ENCODE data around the gene ADAMTS20. TPM values are rescaled to one million over a fixed set of nuclear protein-coding genes. Genes with fewer than 3 reads are reported as not detected.
"Not testable (repeated sequence)": the region's sequence is repeated elsewhere in the genome, so short reads cannot be mapped to it uniquely, and the experiment has no call there.

The ADAMTS20 gene
- total RNA-seq, 6 donors from 2014 or later = not detected

DNA sequence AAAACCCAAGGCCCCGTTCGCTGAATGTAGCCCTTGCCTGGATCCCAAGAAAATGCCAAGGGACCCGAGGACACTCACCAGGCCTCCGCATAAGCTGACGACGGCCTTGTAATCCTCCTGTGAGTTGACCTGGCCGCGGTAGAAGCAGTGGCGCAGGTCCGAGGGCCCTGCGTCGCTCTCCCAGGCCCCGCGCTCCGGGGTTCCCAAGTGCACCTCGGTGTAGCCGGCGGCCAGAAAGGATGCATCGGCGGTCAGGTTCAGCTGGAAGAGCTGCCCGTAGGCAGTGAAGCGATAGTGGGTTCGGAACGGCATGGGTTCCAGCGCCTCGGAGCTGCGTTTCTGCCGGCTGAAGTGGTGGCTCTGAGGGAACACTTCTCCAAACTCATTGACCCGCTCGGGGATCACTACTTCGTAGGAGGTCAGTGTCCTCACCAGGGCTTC lies 1.2 kb downstream of the ADAMTS20 start:
- no peak overlapping the region for H3K4me3 ChIP-seq
- no peak for ATAC-seq (ENCODE audit: low FRiP score in 2 of 2)

DNA sequence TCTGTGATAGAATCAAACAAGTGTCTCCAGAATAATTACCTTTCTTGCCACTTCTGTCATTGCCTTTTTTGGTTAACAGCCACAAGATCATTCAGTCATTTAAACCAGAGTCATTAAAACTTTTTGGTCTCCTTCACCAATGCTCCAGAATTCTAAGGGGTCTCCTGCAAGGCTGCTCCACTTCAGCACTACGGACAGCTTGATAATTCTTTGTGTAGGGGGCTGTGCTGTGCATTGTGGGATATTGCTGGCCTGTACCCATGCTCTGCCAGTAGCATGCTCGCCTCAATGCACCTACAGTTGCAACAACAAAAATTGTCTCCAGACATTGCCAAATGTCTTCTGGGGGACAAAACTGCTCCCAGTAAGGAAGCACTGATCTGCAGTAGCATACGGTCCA lies 7.3 kb downstream of the ADAMTS20 start:
- Histone ChIP-seq H3K27me3 (no peaks in the 10 kb centered on the region), H3K36me3 (no peaks in the 10 kb centered on the region), H3K9me3 (no peaks in the 10 kb centered on the region), H3K4me3 (no peak overlapping the region), H3K27ac (no peak overlapping the region), H3K4me1 (no peaks in the 10 kb centered on the region)
- DNase-seq = no peak
- TF ChIP-seq EP300 (IDR thresholded peaks at IDR 0.05) (no peak), POLR2A (IDR thresholded peaks at IDR 0.05) (no peak), CTCF (IDR thresholded peaks at IDR 0.05) (no peak), POLR2AphosphoS5 (IDR thresholded peaks at IDR 0.05) (no peak)
- WGBS, 2 donors = 82 to 86% methylated on average over 3 of the region's 3 CpGs
- ATAC-seq (ENCODE audit: low FRiP score in 2 of 2) = no peak

More for the DNA sequence above, 1.2 kb downstream of the ADAMTS20 start:
- Histone ChIP-seq H3K27ac (no peak overlapping the region), H3K4me1 (peaks cover 0 to 11% (median 0%) of the 10 kb centered on the region in 4 donors), H3K36me3 (no peaks in the 10 kb centered on the region), H3K27me3 (peaks cover 0 to 14% (median 3%) of the 10 kb centered on the region in 4 donors), H3K9me3 (peaks cover 2 to 6% (median 4%) of the 10 kb centered on the region in 4 donors)
- peak in 1 of 2 donors; percentile 54 for DNase-seq
- WGBS, 2 donors = 12% methylated on average over 25 of the region's 31 CpGs; no CpG with 5 or more reads in 1 of the 2 donors
- no peak for TF ChIP-seq POLR2AphosphoS5 (IDR thresholded peaks at IDR 0.05)

GRCh38 chr12:43540470-43540869 lies 11.5 kb downstream of the ADAMTS20 start:
- Histone ChIP-seq H3K36me3 (no peaks in the 10 kb centered on the region), H3K9me3 (no peaks in the 10 kb centered on the region), H3K4me1 (no peaks in the 10 kb centered on the region), H3K27ac (no peak overlapping the region), H3K27me3 (no peaks in the 10 kb centered on the region), H3K4me3 (no peak overlapping the region)
- TF ChIP-seq CTCF (IDR thresholded peaks at IDR 0.05) (no peak), POLR2A (IDR thresholded peaks at IDR 0.05) (no peak), POLR2AphosphoS5 (IDR thresholded peaks at IDR 0.05) (no peak), EP300 (IDR thresholded peaks at IDR 0.05) (no peak)
- ATAC-seq (ENCODE audit: low FRiP score in 2 of 2) (no peak), DNase-seq (no peak)

DNA sequence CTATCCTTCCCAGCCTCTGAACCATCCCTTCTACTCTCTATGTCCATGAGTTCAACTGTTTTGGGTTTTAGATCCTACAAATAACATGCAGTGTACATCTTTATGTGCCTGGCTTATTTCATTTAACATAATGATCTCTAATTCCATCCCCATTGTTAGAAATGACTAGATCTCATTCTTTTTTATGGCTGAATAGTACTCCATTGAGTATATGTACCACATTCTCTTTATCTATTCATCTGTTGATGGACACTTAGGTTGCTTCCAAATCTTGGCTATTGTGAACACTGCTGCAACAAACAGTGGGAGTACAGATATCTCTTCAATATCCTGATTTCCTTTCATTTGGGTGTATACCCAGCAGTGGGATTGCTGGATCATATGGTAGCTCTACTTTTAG lies 14.3 kb downstream of the ADAMTS20 start:
- not testable (repeated sequence) for H3K4me1 ChIP-seq; ATAC-seq (ENCODE audit: low FRiP score in 2 of 2); H3K9me3 ChIP-seq; DNase-seq; H3K4me3 ChIP-seq; H3K27ac ChIP-seq; H3K27me3 ChIP-seq; H3K36me3 ChIP-seq

DNA sequence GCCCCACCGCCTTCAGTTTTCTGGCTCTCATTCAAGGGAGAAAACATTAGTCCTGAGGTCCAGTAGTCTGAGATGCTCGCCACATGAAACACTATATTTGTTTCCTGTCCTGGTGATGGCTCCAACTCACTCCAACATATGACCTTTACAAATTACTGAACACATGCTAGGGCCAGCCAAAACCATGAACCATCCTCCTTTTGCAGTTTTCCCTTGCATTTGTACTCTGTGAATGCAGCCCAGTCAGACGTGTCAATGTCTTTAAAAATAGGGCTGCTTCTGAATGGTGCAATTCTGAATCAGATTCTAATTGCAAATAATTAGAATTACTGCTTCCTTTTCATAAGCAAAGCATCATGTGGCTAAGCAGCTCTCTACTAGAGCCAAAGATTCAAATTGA lies 36.0 kb downstream of the ADAMTS20 start:
- Histone ChIP-seq H3K9me3 (no peaks in the 10 kb centered on the region), H3K4me3 (no peak overlapping the region), H3K4me1 (no peaks in the 10 kb centered on the region), H3K27me3 (no peaks in the 10 kb centered on the region), H3K36me3 (no peaks in the 10 kb centered on the region), H3K27ac (no peak overlapping the region)
- ATAC-seq (ENCODE audit: low FRiP score in 2 of 2) = no peak
- DNase-seq = no peak
- 56 to 69% methylated on average over 3 of the region's 3 CpGs for WGBS, 2 donors
- no peak for TF ChIP-seq EP300 (IDR thresholded peaks at IDR 0.05)
- no peak for TF ChIP-seq POLR2AphosphoS5 (IDR thresholded peaks at IDR 0.05)
- no peak for TF ChIP-seq CTCF (IDR thresholded peaks at IDR 0.05)
- TF ChIP-seq POLR2A (IDR thresholded peaks at IDR 0.05) = no peak

- 56 to 67% methylated on average over 2 of the region's 2 CpGs for WGBS, 2 donors
- DNase-seq (no peak), ATAC-seq (ENCODE audit: low FRiP score in 2 of 2) (no peak)
- Histone ChIP-seq H3K9me3 (no peaks in the 10 kb centered on the region), H3K27ac (no peak overlapping the region), H3K27me3 (no peaks in the 10 kb centered on the region), H3K4me3 (no peak overlapping the region), H3K36me3 (no peaks in the 10 kb centered on the region), H3K4me1 (no peaks in the 10 kb centered on the region)
- TF ChIP-seq CTCF (IDR thresholded peaks at IDR 0.05) (no peak), POLR2AphosphoS5 (IDR thresholded peaks at IDR 0.05) (no peak), POLR2A (IDR thresholded peaks at IDR 0.05) (no peak), EP300 (IDR thresholded peaks at IDR 0.05) (no peak)
These were observed 50.3 kb downstream of the ADAMTS20 start for GRCh38 chr12:43501703-43502102.

Measured in upper lobe of left lung (tissue), 6 donors.